Duodenal mucosa (tissue), 2 donors: ENCODE measurements around the gene SARS2.
"Not testable (repeated sequence)": the region's sequence is repeated elsewhere in the genome, so short reads cannot be mapped to it uniquely, and the experiment has no call there.

Source experiments
- H3K27ac ChIP-seq: one replicate; pipeline ENCODE4 v1.7.0; 2013; ENCODE audit warnings: low read depth, low read length
- H3K27me3 ChIP-seq, 2 donors: one replicate each; pipeline ENCODE4 v1.7.0; 2013; ENCODE audit warnings: low read length in 2 of 2, control low read depth in 1 of 2; ENCODE audit not compliant: insufficient read depth in 2 of 2, control insufficient read depth in 1 of 2
- H3K36me3 ChIP-seq, 2 donors: one replicate each; pipeline ENCODE4 v1.7.0; 2013; ENCODE audit warnings: low read length in 2 of 2, control low read depth in 1 of 2; ENCODE audit not compliant: insufficient read depth in 2 of 2, control insufficient read depth in 1 of 2
- H3K4me1 ChIP-seq, 2 donors: one replicate each; pipeline ENCODE4 v1.7.0; 2013; ENCODE audit warnings: low read length in 2 of 2, control low read depth in 1 of 2; ENCODE audit not compliant: insufficient read depth in 2 of 2, control insufficient read depth in 1 of 2
- H3K4me3 ChIP-seq, 2 donors: one replicate each; pipeline ENCODE4 v1.7.0; 2013; ENCODE audit warnings: low read length in 2 of 2, low read depth in 1 of 2
- H3K9ac ChIP-seq, 2 donors: one replicate each; pipeline ENCODE4 v1.7.0; 2013; ENCODE audit warnings: low read length in 2 of 2, low read depth in 1 of 2
- H3K9me3 ChIP-seq, 2 donors: one replicate each; pipeline ENCODE4 v1.7.0; 2013; ENCODE audit warnings: low read length in 2 of 2, control low read depth in 1 of 2; ENCODE audit not compliant: control insufficient read depth in 1 of 2

SARS2 gene

GRCh38 chr19:38892841-38893240 is 37.7 kb downstream of the SARS2 start:
- Histone ChIP-seq H3K27ac (no peak overlapping the region), H3K4me3 (no peak overlapping the region), H3K36me3 (peaks cover 14 to 27% of the 10 kb centered on the region in 2 donors), H3K9me3 (no peaks in the 10 kb centered on the region), H3K27me3 (no peaks in the 10 kb centered on the region), H3K4me1 (peaks cover 0 to under 1% of the 10 kb centered on the region in 2 donors), H3K9ac (no peak overlapping the region)

GRCh38 chr19:38891771-38892170 is 38.8 kb downstream of the SARS2 start:
- Histone ChIP-seq H3K9me3 (no peaks in the 10 kb centered on the region), H3K4me3 (no peak overlapping the region), H3K36me3 (peaks cover 14 to 27% of the 10 kb centered on the region in 2 donors), H3K9ac (no peak overlapping the region), H3K4me1 (no peaks in the 10 kb centered on the region), H3K27me3 (no peaks in the 10 kb centered on the region), H3K27ac (no peak overlapping the region)

- Histone ChIP-seq H3K27ac (no peak overlapping the region), H3K4me3 (no peak overlapping the region), H3K4me1 (no peaks in the 10 kb centered on the region), H3K9ac (no peak overlapping the region), H3K9me3 (no peaks in the 10 kb centered on the region), H3K27me3 (no peaks in the 10 kb centered on the region), H3K36me3 (peaks cover 14 to 27% of the 10 kb centered on the region in 2 donors)
Measured at GRCh38 chr19:38890686-38891085, 39.9 kb downstream of the SARS2 start.

- Histone ChIP-seq H3K9me3 (no peaks in the 10 kb centered on the region), H3K27me3 (no peaks in the 10 kb centered on the region), H3K9ac (no peak overlapping the region), H3K36me3 (peaks cover 14 to 23% of the 10 kb centered on the region in 2 donors), H3K27ac (no peak overlapping the region), H3K4me1 (no peaks in the 10 kb centered on the region), H3K4me3 (no peak overlapping the region)
Measured at GRCh38 chr19:38889803-38890202, 40.8 kb downstream of the SARS2 start.

GRCh38 chr19:38888876-38889275 is 41.7 kb downstream of the SARS2 start:
- Histone ChIP-seq H3K4me3 (no peak overlapping the region), H3K36me3 (peaks cover 14 to 23% of the 10 kb centered on the region in 2 donors), H3K9ac (no peak overlapping the region), H3K27me3 (no peaks in the 10 kb centered on the region), H3K27ac (no peak overlapping the region), H3K9me3 (no peaks in the 10 kb centered on the region), H3K4me1 (no peaks in the 10 kb centered on the region)

GRCh38 chr19:38884691-38885090 is 45.9 kb downstream of the SARS2 start:
- H3K4me1 ChIP-seq, H3K4me3 ChIP-seq, H3K27me3 ChIP-seq, H3K27ac ChIP-seq, H3K9ac ChIP-seq, H3K9me3 ChIP-seq: not testable (repeated sequence)
- peaks cover 14% of the 10 kb centered on the region in 2 donors for H3K36me3 ChIP-seq

- Histone ChIP-seq H3K9me3 (no peaks in the 10 kb centered on the region), H3K9ac (no peak overlapping the region), H3K4me3 (no peak overlapping the region), H3K36me3 (peaks cover under 1 to 1% of the 10 kb centered on the region in 2 donors), H3K27ac (no peak overlapping the region), H3K4me1 (peaks cover 12% of the 10 kb centered on the region in 2 donors), H3K27me3 (no peaks in the 10 kb centered on the region)
Measured at GRCh38 chr19:38883286-38883685, 47.3 kb downstream of the SARS2 start.

- Histone ChIP-seq H3K9ac (no peak overlapping the region), H3K4me3 (no peak overlapping the region), H3K27me3 (no peaks in the 10 kb centered on the region), H3K4me1 (peaks cover 23% of the 10 kb centered on the region in 2 donors), H3K9me3 (no peaks in the 10 kb centered on the region), H3K36me3 (no peaks in the 10 kb centered on the region), H3K27ac (no peak overlapping the region)
Measured at GRCh38 chr19:38880882-38881609, 49.5 kb downstream of the SARS2 start.

- no peaks in the 10 kb centered on the region for H3K36me3 ChIP-seq
Measured at GRCh38 chr19:38880076-38880881, 50.3 kb downstream of the SARS2 start.

GRCh38 chr19:38879400-38879751 is 51.2 kb downstream of the SARS2 start:
- Histone ChIP-seq H3K4me1 (peaks cover 23% of the 10 kb centered on the region in 2 donors), H3K27me3 (no peaks in the 10 kb centered on the region), H3K36me3 (no peaks in the 10 kb centered on the region), H3K9ac (no peak overlapping the region), H3K9me3 (no peaks in the 10 kb centered on the region), H3K27ac (no peak overlapping the region), H3K4me3 (no peak overlapping the region)

More at GRCh38 chr19:38880076-38880881, 50.3 kb downstream of the SARS2 start:
- no peak overlapping the region for H3K4me3 ChIP-seq
- no peak overlapping the region for H3K9ac ChIP-seq
- no peaks in the 10 kb centered on the region for H3K9me3 ChIP-seq
- H3K4me1 ChIP-seq = peaks cover 23% of the 10 kb centered on the region in 2 donors
- no peaks in the 10 kb centered on the region for H3K27me3 ChIP-seq
- no peak overlapping the region for H3K27ac ChIP-seq
